GM20000 (cell line): ENCODE measurements around the gene XXYLT1.

Source experiments
- DNase-seq: peaks from one replicate; pipeline ENCODE4 v3.0.0; 2012; ENCODE audit warnings: low spot score
- TF ChIP-seq, protein P1 (sequence below): IDR thresholded peaks from 2 replicates; pipeline ENCODE4 v1.5.1; 2012; ENCODE audit warnings: mild to moderate bottlenecking, control low read depth; ENCODE audit errors: extremely low read depth, missing control alignments

Gene XXYLT1

DNA sequence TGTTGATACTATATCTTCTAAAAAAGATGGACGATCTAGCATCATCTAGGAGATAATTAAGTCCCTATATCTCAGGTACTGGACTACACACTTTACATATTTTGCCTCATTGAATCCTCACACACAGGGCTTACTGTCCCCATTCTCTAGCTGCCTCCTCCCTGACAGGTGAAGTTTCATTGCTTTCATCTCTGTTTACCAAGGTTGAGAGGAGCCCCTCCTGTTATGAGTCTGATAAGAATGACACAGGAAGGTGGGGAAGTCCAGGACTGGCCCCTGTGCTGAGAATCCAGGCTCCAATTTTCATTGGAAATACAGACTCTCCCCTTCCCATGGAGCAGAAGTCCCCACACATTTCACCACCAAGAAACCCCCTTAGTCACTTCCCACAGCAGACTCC, 105.2 kb downstream of the XXYLT1 start:
- TF ChIP-seq, protein P1, sequence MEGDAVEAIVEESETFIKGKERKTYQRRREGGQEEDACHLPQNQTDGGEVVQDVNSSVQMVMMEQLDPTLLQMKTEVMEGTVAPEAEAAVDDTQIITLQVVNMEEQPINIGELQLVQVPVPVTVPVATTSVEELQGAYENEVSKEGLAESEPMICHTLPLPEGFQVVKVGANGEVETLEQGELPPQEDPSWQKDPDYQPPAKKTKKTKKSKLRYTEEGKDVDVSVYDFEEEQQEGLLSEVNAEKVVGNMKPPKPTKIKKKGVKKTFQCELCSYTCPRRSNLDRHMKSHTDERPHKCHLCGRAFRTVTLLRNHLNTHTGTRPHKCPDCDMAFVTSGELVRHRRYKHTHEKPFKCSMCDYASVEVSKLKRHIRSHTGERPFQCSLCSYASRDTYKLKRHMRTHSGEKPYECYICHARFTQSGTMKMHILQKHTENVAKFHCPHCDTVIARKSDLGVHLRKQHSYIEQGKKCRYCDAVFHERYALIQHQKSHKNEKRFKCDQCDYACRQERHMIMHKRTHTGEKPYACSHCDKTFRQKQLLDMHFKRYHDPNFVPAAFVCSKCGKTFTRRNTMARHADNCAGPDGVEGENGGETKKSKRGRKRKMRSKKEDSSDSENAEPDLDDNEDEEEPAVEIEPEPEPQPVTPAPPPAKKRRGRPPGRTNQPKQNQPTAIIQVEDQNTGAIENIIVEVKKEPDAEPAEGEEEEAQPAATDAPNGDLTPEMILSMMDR = no peak
- DNase-seq = no peak

DNA sequence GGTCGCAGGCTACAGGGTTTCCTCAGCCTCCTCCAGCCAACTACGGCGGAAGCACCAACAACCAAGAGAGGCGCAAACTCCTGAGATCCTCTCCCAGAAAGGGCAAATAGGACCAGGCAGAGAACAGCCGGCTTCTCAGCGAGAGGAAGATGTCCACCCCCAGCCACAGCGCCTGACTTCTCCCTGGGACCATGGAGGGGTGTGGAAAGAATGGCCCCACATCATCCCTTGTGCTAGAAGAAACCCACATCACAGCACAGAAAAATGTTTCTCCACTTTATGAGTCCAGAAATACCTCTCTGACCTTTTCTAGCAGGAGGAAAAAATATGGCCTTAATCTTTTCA, 105.7 kb downstream of the XXYLT1 start:
- DNase-seq = no peak
- TF ChIP-seq, protein P1 = no peak

- no peak for DNase-seq
Observed at GRCh38 chr3:195164573-195165264, 106.2 kb downstream of the XXYLT1 start.

GRCh38 chr3:195163719-195164572, 107.0 kb downstream of the XXYLT1 start:
- DNase-seq = no peak

More at GRCh38 chr3:195164573-195165264, 106.2 kb downstream of the XXYLT1 start:
- TF ChIP-seq, protein P1 = no peak

GRCh38 chr3:195162816-195163215, 108.1 kb downstream of the XXYLT1 start:
- TF ChIP-seq, protein P1 = no peak
- DNase-seq = no peak

More at GRCh38 chr3:195163719-195164572, 107.0 kb downstream of the XXYLT1 start:
- TF ChIP-seq, protein P1 = no peak

DNA sequence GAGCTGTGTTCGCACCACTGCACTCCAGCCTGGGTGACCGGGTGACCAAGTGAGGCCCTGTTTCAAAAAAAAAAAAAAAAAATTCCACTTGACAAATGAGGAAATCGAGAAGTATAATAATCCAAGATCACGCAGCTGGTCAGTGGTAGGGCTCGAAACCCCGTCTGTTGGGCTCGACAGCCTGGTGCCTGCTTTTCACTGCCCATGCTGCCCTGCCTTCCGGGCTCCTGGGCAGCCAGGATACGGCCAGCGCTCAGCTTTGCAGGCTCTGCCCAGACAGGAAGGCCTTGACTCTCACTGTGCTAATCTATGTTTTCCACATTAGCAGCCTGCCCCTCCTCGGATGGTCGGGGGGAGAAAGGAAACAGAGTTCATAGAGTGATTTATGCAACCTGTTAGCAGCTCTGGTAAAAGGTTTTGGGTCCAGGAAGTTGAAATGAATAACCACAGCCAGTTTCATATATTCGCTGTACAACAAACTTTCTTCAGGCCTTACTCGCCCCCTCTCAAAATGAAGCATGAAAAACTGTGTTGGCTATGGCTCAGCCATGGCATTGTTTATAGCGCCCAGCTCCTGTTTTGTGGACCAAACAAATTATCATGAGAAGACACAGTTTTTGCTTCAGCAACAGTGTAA, 108.8 kb downstream of the XXYLT1 start:
- peak; percentile 66 for DNase-seq
- TF ChIP-seq, protein P1 = no peak
